IMR-90 (cell line): ENCODE results near the gene MMRN1. TPM values are rescaled to one million over a fixed set of nuclear protein-coding genes. Genes with fewer than 3 reads are reported as not detected.
A peak's percentile ranks its signal among the peaks of the same experiment; 100 is the strongest.

Experiments
- ATAC-seq: fragments of 200-7000 bp; cut with Tn5 transposase; 2 replicates; pipeline ENCODE4 v1.9.1; 2020; ENCODE audit warnings: low read depth, mild to moderate bottlenecking, moderate library complexity
- BruUV-seq: library from RNA; stranded (reverse); fragments of 400-500 nt; replicated peaks from 2 replicates; lab custom pipeline; 2021; lab: Mats Ljungman, UMichigan
- CTCF ChIA-PET: fragments of 300-600 bp; formaldehyde crosslinking; extraction: SDS; loops from one replicate; lab custom pipeline; 2021; ENCODE audit warnings: antibody characterized with exemption; lab: Yijun Ruan, JAX
- POLR2A ChIA-PET: fragments of 300-600 bp; sonication (Branson Sonifier 250); formaldehyde crosslinking; loops from one replicate; lab custom pipeline; 2022; ENCODE audit warnings: antibody characterized with exemption; ENCODE audit not compliant: unreplicated experiment; lab: Charles Lee
- DNase-seq: peaks from one replicate; pipeline ENCODE4 v3.0.0; 2013
- H2AFZ ChIP-seq: replicated peaks from 2 replicates; pipeline ENCODE3; 2013; ENCODE audit warnings: low read length, mild to moderate bottlenecking; ENCODE audit not compliant: poor library complexity
- H2AK5ac ChIP-seq: 2 replicates; pipeline ENCODE4 v1.6.1; 2013; ENCODE audit warnings: low read depth, low read length, inconsistent platforms
- H2AK9ac ChIP-seq: replicated peaks from 2 replicates; pipeline ENCODE3; 2013; ENCODE audit warnings: mild to moderate bottlenecking, low read depth, low read length, moderate library complexity; ENCODE audit not compliant: poor library complexity
- H2BK120ac ChIP-seq: 2 replicates; pipeline ENCODE4 v1.6.1; 2013; ENCODE audit warnings: low read depth, low read length, inconsistent platforms
- H2BK15ac ChIP-seq: 3 replicates; pipeline ENCODE4 v1.6.1; 2013; ENCODE audit warnings: low read depth, low read length, inconsistent platforms
- H2BK20ac ChIP-seq: 2 replicates; pipeline ENCODE4 v1.6.1; 2013; ENCODE audit warnings: low read depth, mild to moderate bottlenecking, inconsistent platforms, low read length, moderate library complexity
- H2BK5ac ChIP-seq: 2 replicates; pipeline ENCODE4 v1.6.1; 2013; ENCODE audit warnings: mild to moderate bottlenecking, low read depth, low read length, inconsistent platforms; ENCODE audit not compliant: poor library complexity, severe bottlenecking
- H3K14ac ChIP-seq: replicated peaks from 2 replicates; pipeline ENCODE4 v1.6.1; 2013; ENCODE audit warnings: low read depth, low read length, inconsistent platforms
- H3K18ac ChIP-seq: 2 replicates; pipeline ENCODE4 v1.6.1; 2013; ENCODE audit warnings: low read depth, low read length, control low read depth
- H3K23ac ChIP-seq: 2 replicates; pipeline ENCODE4 v1.6.1; 2013; ENCODE audit warnings: low read depth, low read length, inconsistent platforms
- H3K27ac ChIP-seq: 2 replicates; pipeline ENCODE4 v1.5.1; 2013; ENCODE audit warnings: mild to moderate bottlenecking, control low read depth, low read length; ENCODE audit not compliant: insufficient read depth
- H3K27me3 ChIP-seq: 2 replicates; pipeline ENCODE4 v1.6.1; 2013; ENCODE audit warnings: low read length; ENCODE audit not compliant: control insufficient read depth, insufficient read depth
- H3K36me3 ChIP-seq: 2 replicates; pipeline ENCODE4 v1.6.1; 2013; ENCODE audit warnings: low read length, mixed read lengths; ENCODE audit not compliant: control insufficient read depth, insufficient read depth
- H3K4ac ChIP-seq: 2 replicates; pipeline ENCODE4 v1.6.1; 2013; ENCODE audit warnings: low read depth, low read length, inconsistent platforms
- H3K4me1 ChIP-seq: 2 replicates; pipeline ENCODE4 v1.6.1; 2013; ENCODE audit warnings: low read length, mixed read lengths; ENCODE audit not compliant: control insufficient read depth, insufficient read depth
- H3K4me2 ChIP-seq: 2 replicates; pipeline ENCODE4 v1.6.1; 2013; ENCODE audit warnings: low read depth, mild to moderate bottlenecking, control low read depth, low read length, moderate library complexity
- H3K4me3 ChIP-seq: 2 replicates; pipeline ENCODE4 v1.5.1; 2013; ENCODE audit warnings: low read depth, mild to moderate bottlenecking, control low read depth, low read length, moderate library complexity; ENCODE audit not compliant: insufficient read depth
- H3K56ac ChIP-seq: 2 replicates; pipeline ENCODE4 v1.6.1; 2013; ENCODE audit warnings: low read length, inconsistent platforms; ENCODE audit not compliant: insufficient read depth; ENCODE audit errors: extremely low read depth
- H3K79me1 ChIP-seq, 2 experiments: 2 replicates each; pipeline ENCODE4 v1.6.1; 2013; ENCODE audit warnings: low read length in 2 of 2, inconsistent platforms in 1 of 2, low read depth in 1 of 2
- H3K9ac ChIP-seq: 2 replicates; pipeline ENCODE4 v1.6.1; 2013; ENCODE audit warnings: low read depth, low read length, control low read depth
- H3K9me1 ChIP-seq: 2 replicates; pipeline ENCODE4 v1.6.1; 2013; ENCODE audit warnings: low read length, inconsistent platforms; ENCODE audit not compliant: insufficient read depth
- H3K9me3 ChIP-seq: 2 replicates; pipeline ENCODE4 v1.6.1; 2013; ENCODE audit warnings: low read length; ENCODE audit not compliant: control insufficient read depth, insufficient read depth
- H4K20me1 ChIP-seq: 2 replicates; pipeline ENCODE4 v1.6.1; 2013; ENCODE audit warnings: low read length, inconsistent platforms; ENCODE audit not compliant: insufficient read depth
- H4K5ac ChIP-seq: 2 replicates; pipeline ENCODE4 v1.6.1; 2013; ENCODE audit warnings: mild to moderate bottlenecking, low read depth, low read length, control low read depth
- H4K8ac ChIP-seq, 2 experiments: 2 replicates each; pipeline ENCODE4 v1.6.1; 2013; ENCODE audit warnings: low read depth in 2 of 2, low read length in 2 of 2, control low read depth in 1 of 2, inconsistent platforms in 1 of 2
- H4K91ac ChIP-seq: 2 replicates; pipeline ENCODE4 v1.6.1; 2013; ENCODE audit warnings: low read depth, low read length, inconsistent platforms; ENCODE audit not compliant: insufficient read depth
- CEBPB ChIP-seq: IDR thresholded peaks from 2 replicates; pipeline ENCODE4 v1.6.1; 2012; ENCODE audit warnings: low read depth, low read length, improper control_type of control experiment
- CHD1 ChIP-seq: IDR thresholded peaks from 2 replicates; pipeline ENCODE4 v1.6.1; 2012; ENCODE audit warnings: low read depth, low read length, improper control_type of control experiment
- CTCF ChIP-seq: conservative IDR thresholded peaks from 2 replicates; pipeline ENCODE4 v1.5.1; 2012; ENCODE audit warnings: mild to moderate bottlenecking, low read depth, low read length, improper control_type of control experiment
- ELK1 ChIP-seq: fragments of 150-350 bp; IDR thresholded peaks from 2 replicates; pipeline ENCODE4 v1.6.1; 2016; ENCODE audit warnings: low read depth, mild to moderate bottlenecking, low read length, moderate library complexity, borderline replicate concordance
- FOS ChIP-seq: fragments of 150-350 bp; IDR thresholded peaks from 2 replicates; pipeline ENCODE4 v1.6.1; 2016; ENCODE audit warnings: low read depth, low read length
- MAFK ChIP-seq: IDR thresholded peaks from 2 replicates; pipeline ENCODE4 v1.6.1; 2012; ENCODE audit warnings: low read depth, low read length, improper control_type of control experiment
- MAZ ChIP-seq: IDR thresholded peaks from 2 replicates; pipeline ENCODE4 v1.6.1; 2012; ENCODE audit warnings: low read depth, mild to moderate bottlenecking, low read length, improper control_type of control experiment, moderate library complexity, borderline replicate concordance
- NFE2L2 ChIP-seq: fragments of 150-350 bp; IDR thresholded peaks from 2 replicates; pipeline ENCODE4 v1.6.1; 2016; ENCODE audit warnings: low read depth, mild to moderate bottlenecking, low read length
- POLR2A ChIP-seq: IDR thresholded peaks from 2 replicates; pipeline ENCODE4 v1.6.1; 2012; ENCODE audit warnings: mild to moderate bottlenecking, low read depth, low read length
- RAD21 ChIP-seq: IDR thresholded peaks from 2 replicates; pipeline ENCODE4 v1.6.1; 2012; ENCODE audit warnings: low read length, improper control_type of control experiment
- RFX5 ChIP-seq: IDR thresholded peaks from 2 replicates; pipeline ENCODE4 v1.8.0; 2012; ENCODE audit warnings: low read depth, mild to moderate bottlenecking, low read length, moderate library complexity
- SMC3 ChIP-seq: fragments of 150-350 bp; IDR thresholded peaks from 2 replicates; pipeline ENCODE4 v1.6.1; 2016; ENCODE audit warnings: low read depth, mild to moderate bottlenecking, antibody characterized with exemption, low read length, moderate library complexity
- WGBS, 2 experiments: methylation state at CpG; one replicate each; pipeline versions ENCODE4 v1.1.5 to v1.1.7; 2013; ENCODE audit warnings: missing lambda C conversion rate in 2 of 2; ENCODE audit not compliant: insufficient read length in 1 of 2; ENCODE audit errors: extremely low coverage in 2 of 2; 5-methylcytosine and 5-hydroxymethylcytosine counted together
- dilution Hi-C: fragments of 300-500 bp; cut with HindIII; formaldehyde crosslinking; loops from one replicate; pipeline ENCODE4 v1.14.3; 2018; ENCODE audit warnings: low sequenced_read_pairs; ENCODE audit not compliant: unreplicated experiment
- in situ Hi-C: fragments of 300-500 bp; cut with MboI; formaldehyde crosslinking; loops from 3 replicates; pipeline ENCODE4 v1.14.3; 2019; ENCODE audit warnings: low sequenced_read_pairs, inconsistent platforms, mixed read lengths
- intact Hi-C: fragments of 100-400 bp; cut with micrococcal nuclease; formaldehyde crosslinking; loops from 2 replicates; pipeline ENCODE4 v1.10.0; 2022
- polyA plus RNA-seq, 3 experiments: library from polyadenylated mRNA; depleted of rRNA; stranded (reverse); fragments of >200 nt; gene quantifications; 2 replicates each; pipeline ENCODE4 v1.2.3, GENCODE V29; 2012; ENCODE audit warnings: low replicate concordance in 1 of 3
- total RNA-seq: library from RNA; depleted of rRNA; stranded (reverse); fragments of >200 nt; gene quantifications from 2 replicates; pipeline ENCODE4 v1.2.3, GENCODE V29; 2012

The MMRN1 gene
- total and polyA plus RNA-seq, 2 of the 4 experiments (the other 2 are of a cell fraction) = not detected

GRCh38 chr4:89868999-89869589 lies 25.6 kb upstream of the MMRN1 start:
- H2BK120ac ChIP-seq = no peak overlapping the region
- no peak overlapping the region for H4K5ac ChIP-seq
- no peaks in the 10 kb centered on the region for H3K27me3 ChIP-seq
- no peaks in the 10 kb centered on the region for H4K20me1 ChIP-seq
- H2BK20ac ChIP-seq = no peak overlapping the region
- no TSS peak for BruUV-seq
- H3K4me2 ChIP-seq = no peak overlapping the region
- H3K27ac ChIP-seq = no peak overlapping the region
- no peak overlapping the region for H2AK9ac ChIP-seq
- intact Hi-C loops (loop anchor here (1.0 kb wide), 2 partner anchors 211 to 383 kb away; no protein-coding TSS in a partner anchor), dilution Hi-C loops (no loop called here), in situ Hi-C loops (loop anchor here (25.0 kb wide), 1 partner anchor 382 kb away; no protein-coding TSS in a partner anchor)
- no peak overlapping the region for H2BK15ac ChIP-seq
- H4K91ac ChIP-seq = no peak overlapping the region
- no peak overlapping the region for H3K23ac ChIP-seq
- CTCF ChIA-PET = interaction anchor here (0.6 to 1.9 kb wide), 7 partner anchors 11 to 437 kb away, joined by 3 to 9 read pairs (median 5); no protein-coding TSS in a partner anchor
- no peaks in the 10 kb centered on the region for H3K79me1 ChIP-seq
- no peaks in the 10 kb centered on the region for H3K4me1 ChIP-seq
- no peaks in the 10 kb centered on the region for H3K9me1 ChIP-seq
- H2AFZ ChIP-seq = no peak overlapping the region
- no peak overlapping the region for H3K4me3 ChIP-seq
- POLR2A ChIA-PET = no interaction called here
- TF ChIP-seq CTCF (peak; percentile 56), MAZ (no peak), SMC3 (peak; percentile 58), NFE2L2 (no peak), MAFK (no peak), ELK1 (no peak), RFX5 (no peak), CHD1 (no peak), POLR2A (no peak), FOS (no peak), RAD21 (peak; percentile 40), CEBPB (no peak)
- H3K56ac ChIP-seq = no peak overlapping the region
- no peak overlapping the region for H2BK5ac ChIP-seq
- no peak overlapping the region for H3K9ac ChIP-seq
- no peak overlapping the region for H3K14ac ChIP-seq
- no CpG with 5 or more reads among the region's 2 CpGs for WGBS, 2 experiments
- H3K18ac ChIP-seq = no peak overlapping the region
- H3K9me3 ChIP-seq = no peaks in the 10 kb centered on the region
- no peak for ATAC-seq
- H3K4ac ChIP-seq = no peak overlapping the region
- peak; percentile 5 for DNase-seq
- no peak overlapping the region for H4K8ac ChIP-seq
- H3K36me3 ChIP-seq = no peaks in the 10 kb centered on the region
- no peak overlapping the region for H2AK5ac ChIP-seq
